Measurements from ENCODE around the gene TPSB2. TPM values are rescaled to one million over a fixed set of nuclear protein-coding genes. Genes with fewer than 3 reads are reported as not detected.

The TPSB2 gene
- total and polyA plus RNA-seq, 7 donors: 1.9 to 14.2 (median 3.3) TPM

- Histone ChIP-seq H3K36me3 (ENCODE audit: insufficient read depth in 1 of 2, low read depth in 1 of 2) (no peaks in the 10 kb centered on the region), H3K27me3 (ENCODE audit: insufficient read depth in 3 of 3, low read length in 2 of 3) (peaks cover 0 to 34% (median 8%) of the 10 kb centered on the region in 3 donors), H3K27ac (no peak overlapping the region), H3K4me1 (no peaks in the 10 kb centered on the region), H3K4me3 (no peak overlapping the region), H3K9me3 (no peaks in the 10 kb centered on the region)
- intact Hi-C loops (cut with DNase I): loop anchor here in 1 of 2 donors (5.0 kb wide), 1 partner anchor 81 kb away; no protein-coding TSS in a partner anchor
- no peak for ATAC-seq
- WGBS, 3 donors: 79 to 87% (median 84%) methylated on average over 13 to 18 of the region's 18 CpGs
- no peak for TF ChIP-seq CTCF (IDR thresholded peaks at IDR 0.05)
- DNase-seq: no peak
Measured at GRCh38 chr16:1198194-1198593, 31.8 kb downstream of the TPSB2 start.

- H3K27ac ChIP-seq: no peak overlapping the region
- H3K27me3 ChIP-seq (ENCODE audit: insufficient read depth in 3 of 3, low read length in 2 of 3): peaks cover 0 to 36% (median 9%) of the 10 kb centered on the region in 3 donors
- intact Hi-C loops (cut with DNase I): loop anchor here in 1 of 2 donors (5.0 kb wide), 1 partner anchor 80 kb away; no protein-coding TSS in a partner anchor
- ATAC-seq (no peak), DNase-seq (no peak)
- H3K4me1 ChIP-seq: no peaks in the 10 kb centered on the region
- TF ChIP-seq CTCF (IDR thresholded peaks at IDR 0.05): no peak
- H3K4me3 ChIP-seq: no peak overlapping the region
- WGBS, 3 donors: 47 to 59% (median 51%) methylated on average over 19 of the region's 19 CpGs
- H3K9me3 ChIP-seq: no peaks in the 10 kb centered on the region
- no peaks in the 10 kb centered on the region for H3K36me3 ChIP-seq (ENCODE audit: insufficient read depth in 1 of 2, low read depth in 1 of 2)
Measured at GRCh38 chr16:1197237-1197866, 32.6 kb downstream of the TPSB2 start.

GRCh38 chr16:1196494-1196893 lies 33.5 kb downstream of the TPSB2 start:
- DNase-seq (no peak), ATAC-seq (no peak)
- Histone ChIP-seq H3K4me3 (no peak overlapping the region), H3K27ac (no peak overlapping the region), H3K36me3 (ENCODE audit: insufficient read depth in 1 of 2, low read depth in 1 of 2) (no peaks in the 10 kb centered on the region), H3K27me3 (ENCODE audit: insufficient read depth in 3 of 3, low read length in 2 of 3) (peaks cover 0 to 41% (median 10%) of the 10 kb centered on the region in 3 donors), H3K4me1 (no peaks in the 10 kb centered on the region), H3K9me3 (no peaks in the 10 kb centered on the region)
- no peak for TF ChIP-seq CTCF (IDR thresholded peaks at IDR 0.05)
- 61 to 67% (median 66%) methylated on average over 9 to 11 of the region's 11 CpGs for WGBS, 3 donors
- intact Hi-C loops (cut with DNase I): loop anchor here in 1 of 2 donors (5.0 kb wide), 1 partner anchor 79 kb away; no protein-coding TSS in a partner anchor

GRCh38 chr16:1195393-1195666 lies 34.7 kb downstream of the TPSB2 start:
- no peaks in the 10 kb centered on the region for H3K9me3 ChIP-seq
- H3K4me1 ChIP-seq: no peaks in the 10 kb centered on the region
- H3K36me3 ChIP-seq (ENCODE audit: insufficient read depth in 1 of 2, low read depth in 1 of 2): no peaks in the 10 kb centered on the region
- DNase-seq (no peak), ATAC-seq (no peak)
- no peak for TF ChIP-seq CTCF (IDR thresholded peaks at IDR 0.05)
- WGBS, 3 donors: 71 to 79% (median 79%) methylated on average over 13 to 14 of the region's 14 CpGs
- intact Hi-C loops (cut with DNase I): loop anchor here in 1 of 2 donors (5.0 kb wide), 1 partner anchor 78 kb away; no protein-coding TSS in a partner anchor
- H3K27me3 ChIP-seq (ENCODE audit: insufficient read depth in 3 of 3, low read length in 2 of 3): peaks cover 0 to 43% (median 8%) of the 10 kb centered on the region in 3 donors
- H3K4me3 ChIP-seq: no peak overlapping the region
- H3K27ac ChIP-seq: no peak overlapping the region

Measured in psoas muscle (tissue), 8 donors.